ENCODE results near the gene COL8A2.

DNA sequence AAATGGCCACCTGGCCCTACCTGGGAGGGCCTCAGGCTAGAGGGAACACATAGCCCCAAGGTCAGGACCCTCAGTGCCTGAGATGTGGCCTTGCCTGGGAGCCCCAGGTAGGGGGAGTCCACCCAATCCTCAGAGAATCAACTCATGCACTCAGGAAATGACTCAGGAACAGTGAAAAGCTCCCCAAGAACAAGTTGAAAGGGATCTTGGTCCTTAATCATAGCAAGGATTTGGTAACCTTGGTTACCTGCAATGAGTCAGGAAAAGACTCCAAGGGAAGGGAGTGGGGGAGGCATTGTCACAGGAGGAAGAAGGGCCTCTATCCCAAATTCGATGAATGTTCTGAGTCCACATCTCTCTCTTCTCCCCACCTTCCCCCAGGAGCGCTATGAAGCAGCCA is 48.0 kb upstream of the COL8A2 start:
- TF ChIP-seq POLR2AphosphoS5 (IDR thresholded peaks at IDR 0.05): no peak
- TF ChIP-seq, protein P1, sequence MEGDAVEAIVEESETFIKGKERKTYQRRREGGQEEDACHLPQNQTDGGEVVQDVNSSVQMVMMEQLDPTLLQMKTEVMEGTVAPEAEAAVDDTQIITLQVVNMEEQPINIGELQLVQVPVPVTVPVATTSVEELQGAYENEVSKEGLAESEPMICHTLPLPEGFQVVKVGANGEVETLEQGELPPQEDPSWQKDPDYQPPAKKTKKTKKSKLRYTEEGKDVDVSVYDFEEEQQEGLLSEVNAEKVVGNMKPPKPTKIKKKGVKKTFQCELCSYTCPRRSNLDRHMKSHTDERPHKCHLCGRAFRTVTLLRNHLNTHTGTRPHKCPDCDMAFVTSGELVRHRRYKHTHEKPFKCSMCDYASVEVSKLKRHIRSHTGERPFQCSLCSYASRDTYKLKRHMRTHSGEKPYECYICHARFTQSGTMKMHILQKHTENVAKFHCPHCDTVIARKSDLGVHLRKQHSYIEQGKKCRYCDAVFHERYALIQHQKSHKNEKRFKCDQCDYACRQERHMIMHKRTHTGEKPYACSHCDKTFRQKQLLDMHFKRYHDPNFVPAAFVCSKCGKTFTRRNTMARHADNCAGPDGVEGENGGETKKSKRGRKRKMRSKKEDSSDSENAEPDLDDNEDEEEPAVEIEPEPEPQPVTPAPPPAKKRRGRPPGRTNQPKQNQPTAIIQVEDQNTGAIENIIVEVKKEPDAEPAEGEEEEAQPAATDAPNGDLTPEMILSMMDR (IDR thresholded peaks at IDR 0.05): no peak

Measured in sigmoid colon (tissue), 4 donors.